HepG2 (cell line): ENCODE results near the gene FANCL. TPM values are rescaled to one million over a fixed set of nuclear protein-coding genes. Genes with fewer than 3 reads are reported as not detected.

Experiments
- ATAC-seq: fragments of 200-7000 bp; cut with Tn5 transposase; 3 replicates; pipeline ENCODE4 v1.9.1; 2020; ENCODE audit warnings: mild to moderate bottlenecking, moderate library complexity
- BruUV-seq: library from RNA; stranded (reverse); fragments of 400-500 nt; replicated peaks from 2 replicates; lab custom pipeline; 2021; lab: Mats Ljungman, UMichigan
- CTCF ChIA-PET: fragments of 300-600 bp; formaldehyde crosslinking; extraction: SDS; loops from one replicate; lab custom pipeline; 2021; ENCODE audit warnings: low total read pairs, inconsistent platforms, low intra/inter-chr PET ratio; lab: Yijun Ruan, JAX
- POLR2A ChIA-PET: fragments of 350-600 bp; sonication (Branson Sonifier 250); formaldehyde crosslinking; loops from one replicate; lab custom pipeline; 2020; ENCODE audit warnings: antibody characterized with exemption, inconsistent platforms; lab: Yijun Ruan, JAX
- DNase-seq: peaks from one replicate; pipeline ENCODE4 v3.0.0-alpha.2; 2015; ENCODE audit warnings: low spot score
- FAIRE-seq: peaks from 3 replicates; lab custom pipeline; 2011; peaks lifted over from hg19 to GRCh38; lab: Jason Lieb, UNC
- H2AFZ ChIP-seq: one replicate; pipeline ENCODE4 v1.6.1; 2011; ENCODE audit warnings: low read length, inconsistent platforms
- H3K27ac ChIP-seq: fragments of 300-600 bp; 3 replicates; pipeline ENCODE4 v1.8.0; 2011; ENCODE audit warnings: mixed run types, mild to moderate bottlenecking, mixed read lengths, low read length, inconsistent platforms; ENCODE audit not compliant: insufficient read depth; ENCODE audit errors: extremely low read length
- H3K27me3 ChIP-seq, 2 experiments: fragments of 200-600 bp in 1 of 2; 2 replicates in 1 of 2; 3 replicates in 1 of 2; pipeline versions ENCODE4 v1.6.0 to v1.8.0; 2011; ENCODE audit warnings: low read length in 2 of 2, mild to moderate bottlenecking in 2 of 2, moderate library complexity in 2 of 2, inconsistent platforms in 1 of 2; ENCODE audit not compliant: insufficient read depth in 2 of 2, control insufficient read depth in 1 of 2
- H3K36me3 ChIP-seq, 2 experiments: fragments of 200-600 bp in 1 of 2; replicated peaks in 1 of 2; 2 replicates in 1 of 2; 3 replicates in 1 of 2; pipeline versions ENCODE4 v1.5.1 to v1.8.0; 2011; ENCODE audit warnings: low read length in 2 of 2, inconsistent platforms in 1 of 2; ENCODE audit not compliant: insufficient read depth in 2 of 2, control insufficient read depth in 1 of 2
- H3K4me1 ChIP-seq: 2 replicates; pipeline ENCODE4 v1.5.1; 2012; ENCODE audit warnings: low read length, inconsistent platforms; ENCODE audit not compliant: insufficient read depth
- H3K4me2 ChIP-seq: 2 replicates; pipeline ENCODE4 v1.6.0; 2011; ENCODE audit warnings: low read depth, low read length, inconsistent platforms
- H3K4me3 ChIP-seq, 3 experiments: fragments of 200-600 bp in 1 of 3; sonication (generic), shearing (Covaris generic) in 1 of 3; replicated peaks in 1 of 3; 2 replicates each; pipeline ENCODE4 v1.5.1; 2011 to 2016; ENCODE audit warnings: low read length in 3 of 3, inconsistent platforms in 2 of 3, low read depth in 2 of 3, mild to moderate bottlenecking in 2 of 3, control low read depth in 1 of 3, mixed read lengths in 1 of 3; ENCODE audit not compliant: insufficient read depth in 1 of 3
- H3K79me2 ChIP-seq: one replicate; pipeline ENCODE4 v1.6.1; 2011; ENCODE audit warnings: low read length, inconsistent platforms; ENCODE audit not compliant: insufficient read depth
- H3K9ac ChIP-seq: 2 replicates; pipeline ENCODE4 v1.6.0; 2011; ENCODE audit warnings: mild to moderate bottlenecking, low read depth, low read length, inconsistent platforms; ENCODE audit not compliant: insufficient read depth
- H3K9me3 ChIP-seq: 2 replicates; pipeline ENCODE4 v1.5.1; 2012; ENCODE audit warnings: mild to moderate bottlenecking, low read length
- H4K20me1 ChIP-seq: 2 replicates; pipeline ENCODE4 v1.6.0; 2011; ENCODE audit warnings: inconsistent platforms, mild to moderate bottlenecking, low read length, moderate library complexity; ENCODE audit not compliant: insufficient read depth
- GPN1 ChIP-seq: sonication (generic); formaldehyde crosslinking; IDR thresholded peaks from 2 replicates; pipeline ENCODE4 v1.5.1; 2020; ENCODE audit warnings: missing genetic modification reagents, borderline replicate concordance
- KLF16 ChIP-seq, 2 experiments: sonication (generic) in 1 of 2; formaldehyde crosslinking in 1 of 2; IDR thresholded peaks; 2 replicates each; pipeline versions ENCODE4 v1.6.1 to v1.8.0; 2016 to 2023; ENCODE audit warnings: missing genetic modification reagents in 2 of 2, missing compliant biosample characterization in 1 of 2
- MTF1 ChIP-seq: sonication (generic); formaldehyde crosslinking; IDR thresholded peaks from 2 replicates; pipeline ENCODE4 v1.5.0; 2020; ENCODE audit warnings: missing genetic modification reagents
- NR2C2 ChIP-seq: sonication (generic); formaldehyde crosslinking; IDR thresholded peaks from 2 replicates; pipeline ENCODE4 v1.4.0; 2020; ENCODE audit warnings: missing genetic modification reagents, mild to moderate bottlenecking, moderate library complexity, borderline replicate concordance
- ZC3H13 ChIP-seq: sonication (generic); formaldehyde crosslinking; IDR thresholded peaks from 2 replicates; pipeline ENCODE4 v1.8.1; 2023; ENCODE audit warnings: mild to moderate bottlenecking, missing genetic modification reagents, moderate library complexity
- ZKSCAN1 ChIP-seq: fragments of 150-350 bp; IDR thresholded peaks from 2 replicates; pipeline ENCODE4 v1.6.1; 2014; ENCODE audit warnings: low read length
- ZNF557 ChIP-seq: sonication (generic); formaldehyde crosslinking; IDR thresholded peaks from 2 replicates; pipeline ENCODE4 v1.4.0; 2020; ENCODE audit warnings: missing genetic modification reagents
- ZNF792 ChIP-seq: IDR thresholded peaks from 2 replicates; pipeline ENCODE4 v1.6.1; 2016
- WGBS: methylation state at CpG from one replicate; pipeline ENCODE4 v1.1.6; 2017; ENCODE audit warnings: low lambda C conversion rate; 5-methylcytosine and 5-hydroxymethylcytosine counted together
- in situ Hi-C: cut with HindIII; loops from 2 replicates; pipeline ENCODE4 v1.10.0; 2017; ENCODE audit warnings: low pct_unique_long_range_greater_than_20kb; ENCODE audit not compliant: extremely low pct_ligation_motif_present
- intact Hi-C: fragments of 100-400 bp; cut with micrococcal nuclease; formaldehyde crosslinking; loops from one replicate; pipeline ENCODE4 v1.10.0; 2022; ENCODE audit not compliant: unreplicated experiment
- polyA plus RNA-seq, 8 experiments: library from polyadenylated mRNA; depleted of rRNA in 3 of 8; stranded (reverse) in 7 of 8; unstranded in 1 of 8; fragments of >200 nt; fragmentation: Illumina TruSeq in 4 of 8; extraction: Trizol in 4 of 8; gene quantifications; 2 replicates each; pipeline versions ENCODE4 v1.2.1 to v1.2.3, GENCODE V29; 2011 to 2016; ENCODE audit warnings: low read depth in 4 of 8, missing spikeins in 1 of 8, mixed read lengths in 1 of 8; ENCODE audit not compliant: insufficient read depth in 1 of 8
- total RNA-seq, 5 experiments: library from RNA; depleted of rRNA; stranded (reverse); fragments of >200 nt; fragmentation: Illumina TruSeq; extraction: Trizol; gene quantifications; 2 replicates each; pipeline ENCODE4 v1.2.3, GENCODE V29; 2016; ENCODE audit warnings: low read depth in 1 of 5
- TF ChIP-seq, protein P1 (sequence below): sonication (generic); formaldehyde crosslinking; IDR thresholded peaks from 2 replicates; pipeline ENCODE4 v1.4.0; 2020; ENCODE audit warnings: mild to moderate bottlenecking, missing genetic modification reagents
- TF ChIP-seq, protein P2 (sequence below): sonication (generic); formaldehyde crosslinking; IDR thresholded peaks from 2 replicates; pipeline ENCODE4 v1.9.0; 2021; ENCODE audit warnings: missing genetic modification reagents, borderline replicate concordance
- TF ChIP-seq, protein P3 (sequence below): sonication (generic); formaldehyde crosslinking; IDR thresholded peaks from 2 replicates; pipeline ENCODE4 v1.5.0; 2020; ENCODE audit warnings: mild to moderate bottlenecking, missing genetic modification reagents
- TF ChIP-seq, protein P4 (sequence below): sonication (generic); formaldehyde crosslinking; IDR thresholded peaks from 2 replicates; pipeline ENCODE4 v1.5.0; 2020; ENCODE audit warnings: mild to moderate bottlenecking, missing genetic modification reagents

The FANCL gene
- total and polyA plus RNA-seq, 2 of the 13 experiments (the other 11 are each of a cell fraction or from before 2014, with no cell fraction given) = 40.7 to 66.8 TPM

DNA sequence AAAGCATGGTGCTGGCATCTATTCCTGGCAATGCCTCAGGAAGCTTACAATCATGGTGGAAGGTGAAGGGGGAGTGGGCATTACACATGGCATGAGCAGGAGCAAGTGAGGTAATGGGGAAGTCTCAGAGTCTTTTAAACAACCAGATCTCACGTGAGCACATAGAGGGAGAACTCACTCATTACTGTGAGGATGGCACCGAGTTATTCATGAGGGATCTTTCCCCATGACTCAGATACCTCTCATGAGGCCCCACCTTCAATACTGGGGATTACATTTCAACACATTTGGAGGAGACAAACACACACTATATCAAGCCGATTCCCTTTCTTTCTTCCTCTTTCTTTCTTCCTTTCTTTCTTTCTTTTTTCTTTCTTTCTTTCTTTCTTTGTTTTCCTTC, 47.9 kb upstream of the FANCL start:
- no peak overlapping the region for H3K27ac ChIP-seq

More for the DNA sequence above, 47.9 kb upstream of the FANCL start:
- in situ Hi-C loops (no loop called here), intact Hi-C loops (no loop called here)
- Histone ChIP-seq H3K9me3 (no peaks in the 10 kb centered on the region), H4K20me1 (no peaks in the 10 kb centered on the region), H2AFZ (no peak overlapping the region), H3K4me1 (no peaks in the 10 kb centered on the region), H3K79me2 (no peaks in the 10 kb centered on the region), H3K4me2 (no peak overlapping the region), H3K36me3 (no peaks in the 10 kb centered on the region), H3K9ac (no peak overlapping the region), H3K27me3 (no peaks in the 10 kb centered on the region), H3K4me3 (no peak overlapping the region)
- POLR2A ChIA-PET = no interaction called here
- BruUV-seq = no TSS peak
- TF ChIP-seq, protein P1, sequence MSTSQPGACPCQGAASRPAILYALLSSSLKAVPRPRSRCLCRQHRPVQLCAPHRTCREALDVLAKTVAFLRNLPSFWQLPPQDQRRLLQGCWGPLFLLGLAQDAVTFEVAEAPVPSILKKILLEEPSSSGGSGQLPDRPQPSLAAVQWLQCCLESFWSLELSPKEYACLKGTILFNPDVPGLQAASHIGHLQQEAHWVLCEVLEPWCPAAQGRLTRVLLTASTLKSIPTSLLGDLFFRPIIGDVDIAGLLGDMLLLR (CRISPR knock-in tag) = no peak
- no peak for TF ChIP-seq MTF1 (CRISPR knock-in tag)
- TF ChIP-seq, protein P2, sequence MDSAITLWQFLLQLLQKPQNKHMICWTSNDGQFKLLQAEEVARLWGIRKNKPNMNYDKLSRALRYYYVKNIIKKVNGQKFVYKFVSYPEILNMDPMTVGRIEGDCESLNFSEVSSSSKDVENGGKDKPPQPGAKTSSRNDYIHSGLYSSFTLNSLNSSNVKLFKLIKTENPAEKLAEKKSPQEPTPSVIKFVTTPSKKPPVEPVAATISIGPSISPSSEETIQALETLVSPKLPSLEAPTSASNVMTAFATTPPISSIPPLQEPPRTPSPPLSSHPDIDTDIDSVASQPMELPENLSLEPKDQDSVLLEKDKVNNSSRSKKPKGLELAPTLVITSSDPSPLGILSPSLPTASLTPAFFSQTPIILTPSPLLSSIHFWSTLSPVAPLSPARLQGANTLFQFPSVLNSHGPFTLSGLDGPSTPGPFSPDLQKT (CRISPR knock-in tag) = no peak
- TF ChIP-seq GPN1 (CRISPR knock-in tag) = no peak
- no peak for TF ChIP-seq KLF16 (CRISPR knock-in tag; IDR thresholded peaks at IDR 0.05)
- TF ChIP-seq, protein P3, sequence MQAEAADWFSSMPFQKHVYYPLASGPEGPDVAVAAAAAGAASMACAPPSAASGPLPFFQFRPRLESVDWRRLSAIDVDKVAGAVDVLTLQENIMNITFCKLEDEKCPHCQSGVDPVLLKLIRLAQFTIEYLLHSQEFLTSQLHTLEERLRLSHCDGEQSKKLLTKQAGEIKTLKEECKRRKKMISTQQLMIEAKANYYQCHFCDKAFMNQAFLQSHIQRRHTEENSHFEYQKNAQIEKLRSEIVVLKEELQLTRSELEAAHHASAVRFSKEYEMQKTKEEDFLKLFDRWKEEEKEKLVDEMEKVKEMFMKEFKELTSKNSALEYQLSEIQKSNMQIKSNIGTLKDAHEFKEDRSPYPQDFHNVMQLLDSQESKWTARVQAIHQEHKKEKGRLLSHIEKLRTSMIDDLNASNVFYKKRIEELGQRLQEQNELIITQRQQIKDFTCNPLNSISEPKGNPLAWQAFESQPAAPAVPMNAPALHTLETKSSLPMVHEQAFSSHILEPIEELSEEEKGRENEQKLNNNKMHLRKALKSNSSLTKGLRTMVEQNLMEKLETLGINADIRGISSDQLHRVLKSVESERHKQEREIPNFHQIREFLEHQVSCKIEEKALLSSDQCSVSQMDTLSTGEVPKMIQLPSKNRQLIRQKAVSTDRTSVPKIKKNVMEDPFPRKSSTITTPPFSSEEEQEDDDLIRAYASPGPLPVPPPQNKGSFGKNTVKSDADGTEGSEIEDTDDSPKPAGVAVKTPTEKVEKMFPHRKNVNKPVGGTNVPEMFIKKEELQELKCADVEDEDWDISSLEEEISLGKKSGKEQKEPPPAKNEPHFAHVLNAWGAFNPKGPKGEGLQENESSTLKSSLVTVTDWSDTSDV (CRISPR knock-in tag) = no peak
- TF ChIP-seq, protein P4, sequence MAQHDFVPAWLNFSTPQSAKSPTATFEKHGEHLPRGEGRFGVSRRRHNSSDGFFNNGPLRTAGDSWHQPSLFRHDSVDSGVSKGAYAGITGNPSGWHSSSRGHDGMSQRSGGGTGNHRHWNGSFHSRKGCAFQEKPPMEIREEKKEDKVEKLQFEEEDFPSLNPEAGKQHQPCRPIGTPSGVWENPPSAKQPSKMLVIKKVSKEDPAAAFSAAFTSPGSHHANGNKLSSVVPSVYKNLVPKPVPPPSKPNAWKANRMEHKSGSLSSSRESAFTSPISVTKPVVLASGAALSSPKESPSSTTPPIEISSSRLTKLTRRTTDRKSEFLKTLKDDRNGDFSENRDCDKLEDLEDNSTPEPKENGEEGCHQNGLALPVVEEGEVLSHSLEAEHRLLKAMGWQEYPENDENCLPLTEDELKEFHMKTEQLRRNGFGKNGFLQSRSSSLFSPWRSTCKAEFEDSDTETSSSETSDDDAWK (CRISPR knock-in tag) = no peak
- no peak for TF ChIP-seq ZC3H13 (CRISPR knock-in tag)
- no peak for TF ChIP-seq ZNF792
- no peak for TF ChIP-seq NR2C2 (CRISPR knock-in tag)
- no peak for TF ChIP-seq ZNF557 (CRISPR knock-in tag)
- TF ChIP-seq ZKSCAN1 = no peak
- CTCF ChIA-PET = no interaction called here
- WGBS = 1% methylated on average over 3 of the region's 3 CpGs
- no peak for DNase-seq
- ATAC-seq = no peak
- no peak for FAIRE-seq
